Neuronal stem cell (in vitro differentiated cells): ENCODE measurements around the gene FSD1.

ENCODE experiments used
- DNase-seq: peaks from one replicate; pipeline ENCODE4 v3.0.0-alpha.2; 2013; ENCODE audit warnings: low spot score
- H2AFZ ChIP-seq: one replicate; pipeline ENCODE4 v1.6.1; 2013; ENCODE audit warnings: mild to moderate bottlenecking, low read length, inconsistent platforms
- H2AK5ac ChIP-seq: 2 replicates; pipeline ENCODE4 v1.6.1; 2013; ENCODE audit warnings: low read depth, mild to moderate bottlenecking, inconsistent platforms, low read length, moderate library complexity, mixed read lengths
- H2BK120ac ChIP-seq: 2 replicates; pipeline ENCODE4 v1.6.1; 2013; ENCODE audit warnings: low read depth, mild to moderate bottlenecking, inconsistent platforms, low read length, moderate library complexity, mixed read lengths
- H2BK12ac ChIP-seq: one replicate; pipeline ENCODE4 v1.6.1; 2013; ENCODE audit warnings: low read length, inconsistent platforms
- H2BK15ac ChIP-seq: 2 replicates; pipeline ENCODE4 v1.6.1; 2013; ENCODE audit warnings: mild to moderate bottlenecking, low read length, inconsistent platforms, mixed read lengths
- H2BK5ac ChIP-seq: one replicate; pipeline ENCODE4 v1.6.1; 2013; ENCODE audit warnings: inconsistent platforms, mild to moderate bottlenecking, low read length, moderate library complexity
- H3K14ac ChIP-seq: one replicate; pipeline ENCODE4 v1.6.1; 2013; ENCODE audit warnings: low read length, inconsistent platforms
- H3K18ac ChIP-seq: 2 replicates; pipeline ENCODE4 v1.6.1; 2013; ENCODE audit warnings: low read length, inconsistent platforms
- H3K23ac ChIP-seq: 2 replicates; pipeline ENCODE4 v1.6.1; 2013; ENCODE audit warnings: low read depth, mild to moderate bottlenecking, mixed read lengths, low read length, inconsistent platforms; ENCODE audit not compliant: poor library complexity
- H3K27ac ChIP-seq: replicated peaks from 3 replicates; pipeline ENCODE4 v1.5.1; 2013; ENCODE audit warnings: low read length, inconsistent platforms
- H3K27me3 ChIP-seq, 3 experiments: 2 replicates each; pipeline ENCODE4 v1.6.1; 2013; ENCODE audit warnings: low read length in 3 of 3, mild to moderate bottlenecking in 2 of 3, inconsistent platforms in 1 of 3, low read depth in 1 of 3, mixed read lengths in 1 of 3, moderate library complexity in 1 of 3; ENCODE audit not compliant: control insufficient read depth in 3 of 3, insufficient read depth in 3 of 3
- H3K36me3 ChIP-seq, 2 donors: replicated peaks in 1 of 2; 2 replicates each; pipeline ENCODE4 v1.6.1; 2013; ENCODE audit warnings: low read length in 2 of 2; ENCODE audit not compliant: control insufficient read depth in 2 of 2, insufficient read depth in 2 of 2
- H3K4ac ChIP-seq: 2 replicates; pipeline ENCODE4 v1.6.1; 2013; ENCODE audit warnings: inconsistent platforms, mild to moderate bottlenecking, low read length, moderate library complexity
- H3K4me1 ChIP-seq, 2 donors: 1 replicate in 1 of 2; 2 replicates in 1 of 2; pipeline ENCODE4 v1.6.1; 2013; ENCODE audit warnings: low read length in 2 of 2, low read depth in 1 of 2; ENCODE audit not compliant: control insufficient read depth in 2 of 2, insufficient read depth in 1 of 2
- H3K4me2 ChIP-seq: one replicate; pipeline ENCODE4 v1.6.1; 2013; ENCODE audit warnings: mild to moderate bottlenecking, low read length, inconsistent platforms; ENCODE audit not compliant: insufficient read depth, poor library complexity, severe bottlenecking
- H3K4me3 ChIP-seq, 2 donors: 2 replicates each; pipeline ENCODE4 v1.5.1; 2013; ENCODE audit warnings: low read length in 2 of 2, mild to moderate bottlenecking in 2 of 2, inconsistent platforms in 1 of 2, moderate library complexity in 1 of 2
- H3K79me1 ChIP-seq: one replicate; pipeline ENCODE4 v1.6.1; 2013; ENCODE audit warnings: low read depth, mild to moderate bottlenecking, inconsistent platforms, low read length, moderate library complexity
- H3K9ac ChIP-seq: one replicate; pipeline ENCODE4 v1.6.1; 2013; ENCODE audit warnings: mild to moderate bottlenecking, low read depth, low read length, inconsistent platforms; ENCODE audit not compliant: poor library complexity
- H3K9me3 ChIP-seq, 2 donors: replicated peaks in 1 of 2; 2 replicates each; pipeline versions ENCODE3 to v1.6.1; 2013; ENCODE audit warnings: low read length in 2 of 2, mild to moderate bottlenecking in 2 of 2, inconsistent platforms in 1 of 2, low read depth in 1 of 2, mixed read lengths in 1 of 2, moderate library complexity in 1 of 2; ENCODE audit not compliant: control insufficient read depth in 2 of 2, insufficient read depth in 1 of 2
- H4K8ac ChIP-seq: one replicate; pipeline ENCODE4 v1.6.1; 2013; ENCODE audit warnings: low read depth, mild to moderate bottlenecking, inconsistent platforms, low read length, moderate library complexity
- H4K91ac ChIP-seq: one replicate; pipeline ENCODE4 v1.6.1; 2013; ENCODE audit warnings: low read length, low read depth, mild to moderate bottlenecking, inconsistent platforms; ENCODE audit not compliant: poor library complexity
- WGBS, 2 donors: extraction: QIAGEN DNeasy Blood & Tissue Kit; methylation state at CpG; one replicate each; pipeline ENCODE4 v1.1.7; 2013; ENCODE audit warnings: missing lambda C conversion rate in 2 of 2, mixed read lengths in 1 of 2; ENCODE audit not compliant: insufficient read length in 2 of 2, insufficient replicate concordance in 1 of 2; ENCODE audit errors: extremely low coverage in 2 of 2; 5-methylcytosine and 5-hydroxymethylcytosine counted together

The FSD1 gene

GRCh38 chr19:4361152-4362046, 57.0 kb downstream of the FSD1 start:
- no peak overlapping the region for H3K4ac ChIP-seq
- peak overlapping the region; percentile 58 for H3K18ac ChIP-seq
- no CpG with 5 or more reads among the region's 50 CpGs for WGBS, 2 donors
- H2BK15ac ChIP-seq = no peak overlapping the region
- no peak overlapping the region for H3K14ac ChIP-seq
- H3K4me3 ChIP-seq = peak overlapping the region in 1 of 2 donors; percentile 51
- H4K8ac ChIP-seq = no peak overlapping the region
- no peak overlapping the region for H2AFZ ChIP-seq
- H3K4me2 ChIP-seq = no peak overlapping the region
- H3K36me3 ChIP-seq = peaks cover 53 to 98% of the 10 kb centered on the region in 2 donors
- H3K9me3 ChIP-seq = no peaks in the 10 kb centered on the region
- peak overlapping the region; percentile 30 for H3K9ac ChIP-seq
- H3K23ac ChIP-seq = peak overlapping the region; percentile 98
- no peak for DNase-seq
- H2BK120ac ChIP-seq = no peak overlapping the region
- H3K79me1 ChIP-seq = peaks cover 11% of the 10 kb centered on the region
- no peaks in the 10 kb centered on the region for H3K27me3 ChIP-seq
- H3K27ac ChIP-seq = peak overlapping the region; percentile 43
- peaks cover 0 to 5% of the 10 kb centered on the region in 2 donors for H3K4me1 ChIP-seq
- H4K91ac ChIP-seq = no peak overlapping the region
- peak overlapping the region; percentile 37 for H2AK5ac ChIP-seq
- peak overlapping the region; percentile 66 for H2BK5ac ChIP-seq
- peak overlapping the region; percentile 58 for H2BK12ac ChIP-seq

GRCh38 chr19:4362101-4362828, 57.9 kb downstream of the FSD1 start:
- Histone ChIP-seq H3K27me3 (no peaks in the 10 kb centered on the region), H3K9ac (peak overlapping the region; percentile 50), H4K8ac (no peak overlapping the region), H3K23ac (peak overlapping the region; percentile 98), H3K4ac (no peak overlapping the region), H3K79me1 (peaks cover 18% of the 10 kb centered on the region), H3K4me2 (no peak overlapping the region), H2BK12ac (peak overlapping the region; percentile 58), H3K4me3 (peak overlapping the region in 1 of 2 donors; percentile 51), H3K18ac (peak overlapping the region; percentile 76), H2BK15ac (no peak overlapping the region), H3K4me1 (peaks cover 0 to 5% of the 10 kb centered on the region in 2 donors), H2AFZ (no peak overlapping the region), H3K36me3 (peaks cover 56 to 97% of the 10 kb centered on the region in 2 donors), H2BK5ac (peak overlapping the region; percentile 39), H4K91ac (no peak overlapping the region), H3K27ac (peak overlapping the region; percentile 43), H2BK120ac (no peak overlapping the region), H3K9me3 (no peaks in the 10 kb centered on the region), H2AK5ac (peak overlapping the region; percentile 37), H3K14ac (peak overlapping the region; percentile 25)
- WGBS, 2 donors = no CpG with 5 or more reads among the region's 32 CpGs
- no peak for DNase-seq

- WGBS, 2 donors = no CpG with 5 or more reads among the region's 22 CpGs
- Histone ChIP-seq H3K4me2 (no peak overlapping the region), H2AFZ (no peak overlapping the region), H3K9me3 (no peaks in the 10 kb centered on the region), H2BK15ac (no peak overlapping the region), H4K8ac (no peak overlapping the region), H3K27me3 (no peaks in the 10 kb centered on the region), H3K4me3 (no peak overlapping the region), H3K14ac (no peak overlapping the region), H3K36me3 (peaks cover 59 to 97% of the 10 kb centered on the region in 2 donors), H2BK5ac (peak overlapping the region; percentile 66), H3K9ac (peak overlapping the region; percentile 44), H3K27ac (peak overlapping the region; percentile 46), H3K4me1 (peaks cover 0 to 5% of the 10 kb centered on the region in 2 donors), H3K23ac (peak overlapping the region; percentile 4), H2BK12ac (no peak overlapping the region), H3K18ac (peak overlapping the region; percentile 64), H2BK120ac (no peak overlapping the region), H2AK5ac (no peak overlapping the region), H3K79me1 (peaks cover 26% of the 10 kb centered on the region), H4K91ac (peak overlapping the region; percentile 92), H3K4ac (no peak overlapping the region)
- DNase-seq = no peak
Observed at GRCh38 chr19:4362831-4363545, 58.6 kb downstream of the FSD1 start.
